Measurements from ENCODE around the gene SRA1. TPM values are rescaled to one million over a fixed set of nuclear protein-coding genes. Genes with fewer than 3 reads are reported as not detected.
A peak's percentile ranks its signal among the peaks of the same experiment; 100 is the strongest.

SRA1 gene
- total RNA-seq (2014; rRNA removed): 48.6 and 55.8 TPM in 2 replicates
- Bru-seq, nascent RNA: percentile 90 among the genes with signal in this experiment
- BruChase-seq, experiment 1, labeled RNA remaining after a 6-hour chase: percentile 89 among the genes with signal in this experiment
- BruChase-seq, experiment 2, labeled RNA remaining after a 2-hour chase: percentile 90 among the genes with signal in this experiment
- long read RNA-seq, transcript SRA1-205 (4 exons, 1,466 nt): minor isoform, 27 of 143 reads
- long read RNA-seq, transcript SRA1-201 (5 exons, 2,107 nt): major isoform, 102 of 143 reads
- long read RNA-seq, partial matches to known transcripts: 0 of 143 reads
- long read RNA-seq, other reads (novel, unspliced or antisense): 7 of 143 reads

- Histone ChIP-seq H3K9me3 (ENCODE audit: low read length) (no peaks in the 10 kb centered on the region), H3K27ac (ENCODE audit: low read length) (peak within 1 kb of the TSS; percentile 20), H3K79me2 (ENCODE audit: low read length) (peaks cover 45% of the 10 kb centered on the region), H3K9ac (ENCODE audit: low read length) (peak within 1 kb of the TSS; percentile 93), H3K4me1 (ENCODE audit: insufficient read depth, low read length) (peaks cover 31% of the 10 kb centered on the region), H3K4me3 (ENCODE audit: low read length) (peak within 1 kb of the TSS; percentile 90), H3K27me3 (ENCODE audit: low read length) (no peaks in the 10 kb centered on the region), H3F3A (ENCODE audit: low read length, unreplicated experiment) (no peaks in the 10 kb centered on the region), H2AFZ (ENCODE audit: low read length) (peak within 1 kb of the TSS; percentile 76), H3K9me2 (replicated peaks; ENCODE audit: low read length) (no peaks in the 10 kb centered on the region), H3K4me2 (ENCODE audit: low read length) (peak within 1 kb of the TSS; percentile 92), H4K20me1 (ENCODE audit: low read length) (no peaks in the 10 kb centered on the region), H3K36me3 (ENCODE audit: low read depth, low read length) (no peaks in the 10 kb centered on the region)
- DNase-seq: peak; percentile 90
- no TSS peak for BruUV-seq (replicated peaks)
- CTCF ChIA-PET: no interaction called here
- TF ChIP-seq EZH2phosphoT487 (IDR thresholded peaks at IDR 0.05; ENCODE audit: borderline replicate concordance, low read length): no peak
- intact Hi-C loops (cut with micrococcal nuclease): no loop called here
- peak; percentile 95 for ATAC-seq
- POLR2A ChIA-PET (ENCODE audit: unreplicated experiment): interaction anchor here (0.6 to 0.7 kb wide), 3 partner anchors 17 to 246 kb away, joined by 4 to 5 read pairs (median 4); no protein-coding TSS in a partner anchor
Measured at GRCh38 chr5:140557136-140557805, at the start of gene SRA1. TSS of gene SRA1 (minus strand) at chr5:140557473. CDS start at chr5:140557452, 21 bp downstream.

- Histone ChIP-seq H3K27ac (ENCODE audit: low read length) (no peak overlapping the region), H3K4me2 (ENCODE audit: low read length) (no peak overlapping the region), H3K9me2 (replicated peaks; ENCODE audit: low read length) (no peaks in the 10 kb centered on the region), H3K79me2 (ENCODE audit: low read length) (no peaks in the 10 kb centered on the region), H2AFZ (ENCODE audit: low read length) (no peak overlapping the region), H3K36me3 (ENCODE audit: low read depth, low read length) (no peaks in the 10 kb centered on the region), H3K9ac (ENCODE audit: low read length) (no peak overlapping the region), H3F3A (ENCODE audit: low read length, unreplicated experiment) (no peaks in the 10 kb centered on the region), H3K4me1 (ENCODE audit: insufficient read depth, low read length) (no peaks in the 10 kb centered on the region), H3K9me3 (ENCODE audit: low read length) (no peaks in the 10 kb centered on the region), H3K4me3 (ENCODE audit: low read length) (no peak overlapping the region), H3K27me3 (ENCODE audit: low read length) (no peaks in the 10 kb centered on the region), H4K20me1 (ENCODE audit: low read length) (no peaks in the 10 kb centered on the region)
- DNase-seq: no peak
- BruUV-seq (replicated peaks): no TSS peak
- ChIA-PET POLR2A (ENCODE audit: unreplicated experiment) (no interaction called here), CTCF (no interaction called here)
- intact Hi-C loops (cut with micrococcal nuclease): no loop called here
- no peak for ATAC-seq
- no peak for TF ChIP-seq CTCF (conservative IDR thresholded peaks at IDR 0.05; ENCODE audit: low read depth, low read length)
- TF ChIP-seq EZH2phosphoT487 (IDR thresholded peaks at IDR 0.05; ENCODE audit: borderline replicate concordance, low read length): no peak
- TF ChIP-seq EZH2 (IDR thresholded peaks at IDR 0.05; ENCODE audit: low read length, unreplicated experiment): no peak
Measured at GRCh38 chr5:140607031-140607430, 49.8 kb upstream of the SRA1 start.

- Histone ChIP-seq H2AFZ (ENCODE audit: low read length) (no peak overlapping the region), H4K20me1 (ENCODE audit: low read length) (no peaks in the 10 kb centered on the region), H3K79me2 (ENCODE audit: low read length) (no peaks in the 10 kb centered on the region), H3K36me3 (ENCODE audit: low read depth, low read length) (no peaks in the 10 kb centered on the region), H3K27me3 (ENCODE audit: low read length) (no peaks in the 10 kb centered on the region), H3K9me2 (replicated peaks; ENCODE audit: low read length) (no peaks in the 10 kb centered on the region), H3K4me2 (ENCODE audit: low read length) (no peak overlapping the region), H3K4me1 (ENCODE audit: insufficient read depth, low read length) (no peaks in the 10 kb centered on the region), H3K27ac (ENCODE audit: low read length) (no peak overlapping the region), H3F3A (ENCODE audit: low read length, unreplicated experiment) (no peaks in the 10 kb centered on the region), H3K9me3 (ENCODE audit: low read length) (no peaks in the 10 kb centered on the region), H3K9ac (ENCODE audit: low read length) (no peak overlapping the region), H3K4me3 (ENCODE audit: low read length) (no peak overlapping the region)
- ATAC-seq (no peak), DNase-seq (no peak)
- CTCF ChIA-PET: no interaction called here
- BruUV-seq (replicated peaks): no TSS peak
- POLR2A ChIA-PET (ENCODE audit: unreplicated experiment): no interaction called here
- no peak for TF ChIP-seq CTCF (conservative IDR thresholded peaks at IDR 0.05; ENCODE audit: low read depth, low read length)
- TF ChIP-seq EZH2 (IDR thresholded peaks at IDR 0.05; ENCODE audit: low read length, unreplicated experiment): no peak
- TF ChIP-seq EZH2phosphoT487 (IDR thresholded peaks at IDR 0.05; ENCODE audit: borderline replicate concordance, low read length): no peak
- intact Hi-C loops (cut with micrococcal nuclease): no loop called here
Measured at GRCh38 chr5:140605879-140606278, 48.6 kb upstream of the SRA1 start.
